ENCODE results near the gene STAB1.
"Not testable (repeated sequence)": the region's sequence is repeated elsewhere in the genome, so short reads cannot be mapped to it uniquely, and the experiment has no call there.

GRCh38 chr3:52526671-52527038, 31.5 kb downstream of the STAB1 start:
- TF ChIP-seq CTCF (conservative IDR thresholded peaks at IDR 0.05 in 1 of 2, IDR thresholded peaks at IDR 0.05 in 1 of 2; ENCODE audit: low read depth in 1 of 2, low read length in 2 of 2); EZH2 (IDR thresholded peaks at IDR 0.05; ENCODE audit: low read length, missing control alignments): not testable (repeated sequence)
